Mesendoderm (in vitro differentiated cells): ENCODE data around the gene C1QTNF12.
A peak's percentile ranks its signal among the peaks of the same experiment; 100 is the strongest.

Experiments used
- DNase-seq: peaks from one replicate; pipeline ENCODE4 v3.0.0; 2013
- H2AK5ac ChIP-seq: 2 replicates; pipeline ENCODE4 v1.6.1; 2013; ENCODE audit warnings: low read length, inconsistent platforms
- H2BK120ac ChIP-seq: 2 replicates; pipeline ENCODE4 v1.6.1; 2013; ENCODE audit warnings: low read depth, mild to moderate bottlenecking, low read length, moderate library complexity, mixed read lengths
- H2BK15ac ChIP-seq: replicated peaks from 2 replicates; pipeline ENCODE4 v1.6.1; 2013; ENCODE audit warnings: low read depth, mild to moderate bottlenecking, moderate library complexity
- H2BK5ac ChIP-seq: 2 replicates; pipeline ENCODE4 v1.6.1; 2013; ENCODE audit warnings: low read length, inconsistent platforms
- H3K18ac ChIP-seq: 2 replicates; pipeline ENCODE4 v1.6.1; 2013; ENCODE audit warnings: mild to moderate bottlenecking, low read length, mixed read lengths
- H3K23ac ChIP-seq: one replicate; pipeline ENCODE4 v1.6.1; 2013; ENCODE audit warnings: low read length
- H3K27ac ChIP-seq: 2 replicates; pipeline ENCODE4 v1.5.1; 2013; ENCODE audit warnings: low read depth, mild to moderate bottlenecking, inconsistent platforms, low read length, moderate library complexity
- H3K27me3 ChIP-seq: 2 replicates; pipeline ENCODE4 v1.6.1; 2013; ENCODE audit warnings: low read length, control low read depth, mild to moderate bottlenecking, inconsistent platforms; ENCODE audit not compliant: insufficient read depth, poor library complexity
- H3K36me3 ChIP-seq: 2 replicates; pipeline ENCODE4 v1.6.1; 2013; ENCODE audit warnings: low read length, inconsistent platforms; ENCODE audit not compliant: control insufficient read depth, insufficient read depth
- H3K4ac ChIP-seq: one replicate; pipeline ENCODE4 v1.6.1; 2013; ENCODE audit warnings: low read depth, mild to moderate bottlenecking, low read length, moderate library complexity
- H3K4me1 ChIP-seq: 2 replicates; pipeline ENCODE4 v1.6.1; 2013; ENCODE audit warnings: low read depth, low read length, inconsistent platforms; ENCODE audit not compliant: control insufficient read depth
- H3K4me2 ChIP-seq: 2 replicates; pipeline ENCODE4 v1.6.1; 2013; ENCODE audit warnings: low read length
- H3K4me3 ChIP-seq: 2 replicates; pipeline ENCODE4 v1.5.1; 2013; ENCODE audit warnings: mild to moderate bottlenecking, low read length
- H3K56ac ChIP-seq: one replicate; pipeline ENCODE4 v1.6.1; 2013; ENCODE audit warnings: low read length
- H3K79me1 ChIP-seq: 2 replicates; pipeline ENCODE4 v1.6.1; 2013; ENCODE audit warnings: low read length, inconsistent platforms
- H3K79me2 ChIP-seq: 2 replicates; pipeline ENCODE4 v1.6.1; 2013; ENCODE audit warnings: mild to moderate bottlenecking, low read length; ENCODE audit not compliant: control insufficient read depth, insufficient read depth
- H3K9ac ChIP-seq: 2 replicates; pipeline ENCODE4 v1.6.1; 2013; ENCODE audit warnings: low read length, inconsistent platforms
- H4K5ac ChIP-seq: one replicate; pipeline ENCODE4 v1.6.1; 2013; ENCODE audit warnings: low read length
- H4K8ac ChIP-seq: one replicate; pipeline ENCODE4 v1.6.1; 2013; ENCODE audit warnings: low read depth, mild to moderate bottlenecking, control low read depth, low read length, moderate library complexity
- WGBS: extraction: QIAGEN DNeasy Blood & Tissue Kit; methylation state at CpG from one replicate; pipeline ENCODE4 v1.1.7; 2013; ENCODE audit warnings: low lambda C conversion rate, missing lambda C conversion rate; ENCODE audit not compliant: insufficient coverage; ENCODE audit errors: extremely low coverage; 5-methylcytosine and 5-hydroxymethylcytosine counted together

C1QTNF12 gene

DNA sequence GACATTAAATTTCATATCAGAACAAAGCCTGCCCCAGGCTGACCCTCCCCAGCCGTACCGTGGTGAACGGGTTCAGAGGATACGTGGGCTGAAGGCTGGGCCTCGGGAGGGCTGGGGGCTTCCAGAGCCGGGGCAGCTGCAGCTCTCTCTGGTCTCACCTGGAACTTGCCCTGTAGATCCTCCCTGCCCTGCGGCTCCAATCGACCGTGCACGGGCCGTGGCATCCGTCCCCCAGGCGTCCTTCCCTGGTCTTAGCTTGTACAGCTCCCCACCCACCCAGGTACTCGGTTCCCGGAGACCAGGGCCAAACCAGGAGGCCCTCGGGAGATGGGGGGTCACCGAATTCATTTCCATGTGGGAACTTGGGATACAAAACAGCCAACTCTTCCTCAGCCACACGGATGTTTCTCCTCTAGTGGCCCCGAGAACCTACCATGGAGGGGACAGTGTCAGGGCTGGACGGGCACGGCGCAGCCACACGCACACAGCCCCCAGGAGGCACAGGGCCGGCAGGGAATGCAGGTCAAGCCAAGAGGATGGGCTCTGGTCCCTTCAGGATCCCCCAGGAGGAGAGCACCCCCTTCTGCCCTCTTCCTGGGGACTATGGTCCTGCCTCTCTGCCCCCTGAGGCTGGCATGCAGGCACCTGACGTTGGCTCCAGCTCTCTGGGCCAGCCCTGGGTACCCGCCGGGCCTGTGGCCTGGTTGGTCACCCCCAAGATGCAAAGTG lies 11.3 kb downstream of the C1QTNF12 start:
- Histone ChIP-seq H3K4me1 (peaks cover 7% of the 10 kb centered on the region), H3K56ac (no peak overlapping the region), H3K27me3 (no peaks in the 10 kb centered on the region), H3K79me1 (peaks cover 23% of the 10 kb centered on the region), H2BK120ac (no peak overlapping the region), H3K4ac (no peak overlapping the region), H4K8ac (no peak overlapping the region), H3K4me2 (no peak overlapping the region), H2BK15ac (no peak overlapping the region), H3K79me2 (peaks cover 22% of the 10 kb centered on the region), H4K5ac (no peak overlapping the region), H2AK5ac (no peak overlapping the region), H3K36me3 (no peaks in the 10 kb centered on the region), H3K27ac (no peak overlapping the region), H3K18ac (no peak overlapping the region), H2BK5ac (no peak overlapping the region), H3K23ac (no peak overlapping the region), H3K4me3 (no peak overlapping the region), H3K9ac (no peak overlapping the region)
- WGBS: no CpG with 5 or more reads among the region's 27 CpGs
- DNase-seq: no peak

GRCh38 chr1:1234180-1234808 lies 12.2 kb downstream of the C1QTNF12 start:
- H3K23ac ChIP-seq: no peak overlapping the region
- H3K79me2 ChIP-seq: peaks cover 30% of the 10 kb centered on the region
- H4K8ac ChIP-seq: no peak overlapping the region
- peaks cover 28% of the 10 kb centered on the region for H3K79me1 ChIP-seq
- H3K4me3 ChIP-seq: no peak overlapping the region
- H3K27me3 ChIP-seq: no peaks in the 10 kb centered on the region
- H3K27ac ChIP-seq: no peak overlapping the region
- H3K36me3 ChIP-seq: no peaks in the 10 kb centered on the region
- no peak overlapping the region for H4K5ac ChIP-seq
- H3K56ac ChIP-seq: no peak overlapping the region
- H3K18ac ChIP-seq: no peak overlapping the region
- DNase-seq: no peak
- H2BK5ac ChIP-seq: no peak overlapping the region
- no peak overlapping the region for H3K4ac ChIP-seq
- no peak overlapping the region for H3K4me2 ChIP-seq
- no peak overlapping the region for H2BK120ac ChIP-seq
- no peak overlapping the region for H2BK15ac ChIP-seq
- no CpG with 5 or more reads among the region's 28 CpGs for WGBS
- H3K9ac ChIP-seq: no peak overlapping the region
- peaks cover 7% of the 10 kb centered on the region for H3K4me1 ChIP-seq
- no peak overlapping the region for H2AK5ac ChIP-seq

DNA sequence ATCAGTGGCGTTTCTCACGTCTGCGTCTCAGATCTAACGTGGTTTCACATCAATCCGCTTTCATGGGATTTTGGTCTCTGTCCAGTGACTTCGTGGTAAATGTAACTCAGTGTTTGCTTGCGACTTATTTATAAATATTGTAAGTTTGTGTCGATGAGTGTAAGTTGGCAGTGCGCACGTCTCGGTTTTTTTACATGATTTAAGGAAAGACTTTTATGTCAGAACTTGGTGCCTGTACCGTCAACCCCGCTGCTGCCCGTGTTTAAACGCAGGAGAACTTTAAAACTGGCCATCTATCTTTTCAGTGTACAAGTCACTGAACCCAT lies 13.0 kb downstream of the C1QTNF12 start:
- Histone ChIP-seq H3K36me3 (no peaks in the 10 kb centered on the region), H3K4me3 (no peak overlapping the region), H3K4me2 (peak overlapping the region; percentile 7), H3K4me1 (peaks cover 7% of the 10 kb centered on the region), H3K27me3 (no peaks in the 10 kb centered on the region), H3K79me2 (peaks cover 36% of the 10 kb centered on the region), H3K18ac (no peak overlapping the region), H3K27ac (no peak overlapping the region), H2BK5ac (no peak overlapping the region), H2AK5ac (no peak overlapping the region), H3K9ac (peak overlapping the region; percentile 13), H3K79me1 (peaks cover 32% of the 10 kb centered on the region), H3K56ac (peak overlapping the region; percentile 10), H3K4ac (no peak overlapping the region), H4K8ac (no peak overlapping the region), H2BK120ac (no peak overlapping the region), H4K5ac (no peak overlapping the region), H3K23ac (no peak overlapping the region), H2BK15ac (no peak overlapping the region)
- no peak for DNase-seq
- no CpG with 5 or more reads among the region's 15 CpGs for WGBS

DNA sequence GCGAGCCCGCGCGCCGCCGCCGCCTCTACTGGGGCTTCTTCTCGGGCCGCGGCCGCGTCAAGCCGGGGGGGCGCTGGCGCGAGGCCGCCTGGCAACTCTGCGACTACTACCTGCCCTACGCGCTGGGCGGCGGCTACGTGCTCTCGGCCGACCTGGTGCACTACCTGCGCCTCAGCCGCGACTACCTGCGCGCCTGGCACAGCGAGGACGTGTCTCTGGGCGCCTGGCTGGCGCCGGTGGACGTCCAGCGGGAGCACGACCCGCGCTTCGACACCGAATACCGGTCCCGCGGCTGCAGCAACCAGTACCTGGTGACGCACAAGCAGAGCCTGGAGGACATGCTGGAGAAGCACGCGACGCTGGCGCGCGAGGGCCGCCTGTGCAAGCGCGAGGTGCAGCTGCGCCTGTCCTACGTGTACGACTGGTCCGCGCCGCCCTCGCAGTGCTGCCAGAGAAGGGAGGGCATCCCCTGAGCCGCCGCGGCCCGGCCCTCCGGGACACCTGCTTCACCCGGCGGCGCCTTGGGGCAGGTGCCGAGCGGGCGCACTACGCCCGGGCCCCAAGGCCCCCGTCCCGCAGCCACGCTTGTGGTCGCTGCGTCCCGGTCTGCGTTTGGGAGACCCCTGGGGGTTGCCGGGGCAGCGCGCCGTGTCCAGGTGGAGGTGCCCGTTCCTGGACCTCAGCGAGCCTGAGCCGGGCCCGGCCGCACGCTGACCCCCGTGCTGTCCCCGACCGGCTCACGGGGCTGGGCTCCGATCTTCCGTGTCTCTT lies 13.5 kb downstream of the C1QTNF12 start:
- Histone ChIP-seq H4K8ac (no peak overlapping the region), H3K27ac (no peak overlapping the region), H3K4me1 (peaks cover 7% of the 10 kb centered on the region), H2BK120ac (no peak overlapping the region), H3K56ac (peak overlapping the region; percentile 64), H3K79me1 (peaks cover 32% of the 10 kb centered on the region), H3K4me2 (peak overlapping the region; percentile 48), H2BK15ac (no peak overlapping the region), H3K9ac (peak overlapping the region; percentile 27), H4K5ac (no peak overlapping the region), H3K4me3 (no peak overlapping the region), H2BK5ac (no peak overlapping the region), H3K27me3 (no peaks in the 10 kb centered on the region), H3K79me2 (peaks cover 36% of the 10 kb centered on the region), H3K18ac (no peak overlapping the region), H3K4ac (peak overlapping the region; percentile 81), H3K23ac (no peak overlapping the region), H2AK5ac (peak overlapping the region; percentile 78), H3K36me3 (no peaks in the 10 kb centered on the region)
- WGBS: no CpG with 5 or more reads among the region's 98 CpGs
- no peak for DNase-seq

DNA sequence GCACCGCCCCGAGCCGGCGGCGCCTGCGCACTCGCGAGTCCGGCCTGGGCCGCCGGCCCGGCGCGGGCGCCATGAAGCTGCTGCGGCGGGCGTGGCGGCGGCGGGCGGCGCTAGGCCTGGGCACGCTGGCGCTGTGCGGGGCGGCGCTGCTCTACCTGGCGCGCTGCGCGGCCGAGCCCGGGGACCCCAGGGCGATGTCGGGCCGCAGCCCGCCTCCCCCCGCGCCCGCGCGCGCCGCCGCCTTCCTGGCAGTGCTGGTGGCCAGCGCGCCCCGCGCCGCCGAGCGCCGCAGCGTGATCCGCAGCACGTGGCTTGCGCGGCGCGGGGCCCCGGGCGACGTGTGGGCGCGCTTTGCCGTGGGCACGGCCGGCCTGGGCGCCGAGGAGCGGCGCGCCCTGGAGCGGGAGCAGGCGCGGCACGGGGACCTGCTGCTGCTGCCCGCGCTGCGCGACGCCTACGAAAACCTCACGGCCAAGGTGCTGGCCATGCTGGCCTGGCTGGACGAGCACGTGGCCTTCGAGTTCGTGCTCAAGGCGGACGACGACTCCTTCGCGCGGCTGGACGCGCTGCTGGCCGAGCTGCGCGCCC lies 14.2 kb downstream of the C1QTNF12 start, which contains the start of gene B3GALT6:
TSS of gene B3GALT6 (plus strand) at position 30 of the 588 bp plus-strand sequence. CDS start at position 72, 42 bp downstream.
- Histone ChIP-seq H2BK5ac (peak within 1 kb of the TSS; percentile 69), H3K27ac (peak within 1 kb of the TSS; percentile 45), H3K23ac (peak within 1 kb of the TSS; percentile 66), H2BK15ac (no peak within 1 kb of the TSS), H3K79me1 (peaks cover 35% of the 10 kb centered on the region), H3K9ac (peak within 1 kb of the TSS; percentile 94), H3K36me3 (no peaks in the 10 kb centered on the region), H3K4me2 (peak within 1 kb of the TSS; percentile 100), H4K5ac (no peak within 1 kb of the TSS), H3K18ac (peak within 1 kb of the TSS; percentile 47), H3K27me3 (no peaks in the 10 kb centered on the region), H3K4me3 (peak within 1 kb of the TSS; percentile 94), H3K4me1 (peaks cover 7% of the 10 kb centered on the region), H3K56ac (peak within 1 kb of the TSS; percentile 97), H3K4ac (peak within 1 kb of the TSS; percentile 81), H2BK120ac (peak within 1 kb of the TSS; percentile 16), H4K8ac (peak within 1 kb of the TSS; percentile 93), H3K79me2 (peaks cover 40% of the 10 kb centered on the region), H2AK5ac (peak within 1 kb of the TSS; percentile 97)
- WGBS: no CpG with 5 or more reads among the region's 100 CpGs
- no peak for DNase-seq
